IMR-90 (cell line): ENCODE results near the gene ZNF521. TPM values are rescaled to one million over a fixed set of nuclear protein-coding genes. Genes with fewer than 3 reads are reported as not detected.

Experiments
- ATAC-seq: fragments of 200-7000 bp; cut with Tn5 transposase; 2 replicates; pipeline ENCODE4 v1.9.1; 2020; ENCODE audit warnings: low read depth, mild to moderate bottlenecking, moderate library complexity
- BruUV-seq: library from RNA; stranded (reverse); fragments of 400-500 nt; replicated peaks from 2 replicates; lab custom pipeline; 2021; lab: Mats Ljungman, UMichigan
- CTCF ChIA-PET: fragments of 300-600 bp; formaldehyde crosslinking; extraction: SDS; loops from one replicate; lab custom pipeline; 2021; ENCODE audit warnings: antibody characterized with exemption; lab: Yijun Ruan, JAX
- POLR2A ChIA-PET: fragments of 300-600 bp; sonication (Branson Sonifier 250); formaldehyde crosslinking; loops from one replicate; lab custom pipeline; 2022; ENCODE audit warnings: antibody characterized with exemption; ENCODE audit not compliant: unreplicated experiment; lab: Charles Lee
- DNase-seq: peaks from one replicate; pipeline ENCODE4 v3.0.0; 2013
- H2AFZ ChIP-seq: replicated peaks from 2 replicates; pipeline ENCODE3; 2013; ENCODE audit warnings: low read length, mild to moderate bottlenecking; ENCODE audit not compliant: poor library complexity
- H2AK5ac ChIP-seq: 2 replicates; pipeline ENCODE4 v1.6.1; 2013; ENCODE audit warnings: low read depth, low read length, inconsistent platforms
- H2AK9ac ChIP-seq: replicated peaks from 2 replicates; pipeline ENCODE3; 2013; ENCODE audit warnings: mild to moderate bottlenecking, low read depth, low read length, moderate library complexity; ENCODE audit not compliant: poor library complexity
- H2BK120ac ChIP-seq: 2 replicates; pipeline ENCODE4 v1.6.1; 2013; ENCODE audit warnings: low read depth, low read length, inconsistent platforms
- H2BK15ac ChIP-seq: 3 replicates; pipeline ENCODE4 v1.6.1; 2013; ENCODE audit warnings: low read depth, low read length, inconsistent platforms
- H2BK20ac ChIP-seq: 2 replicates; pipeline ENCODE4 v1.6.1; 2013; ENCODE audit warnings: low read depth, mild to moderate bottlenecking, inconsistent platforms, low read length, moderate library complexity
- H2BK5ac ChIP-seq: 2 replicates; pipeline ENCODE4 v1.6.1; 2013; ENCODE audit warnings: mild to moderate bottlenecking, low read depth, low read length, inconsistent platforms; ENCODE audit not compliant: poor library complexity, severe bottlenecking
- H3K14ac ChIP-seq: replicated peaks from 2 replicates; pipeline ENCODE4 v1.6.1; 2013; ENCODE audit warnings: low read depth, low read length, inconsistent platforms
- H3K18ac ChIP-seq: 2 replicates; pipeline ENCODE4 v1.6.1; 2013; ENCODE audit warnings: low read depth, low read length, control low read depth
- H3K23ac ChIP-seq: 2 replicates; pipeline ENCODE4 v1.6.1; 2013; ENCODE audit warnings: low read depth, low read length, inconsistent platforms
- H3K27ac ChIP-seq: 2 replicates; pipeline ENCODE4 v1.5.1; 2013; ENCODE audit warnings: mild to moderate bottlenecking, control low read depth, low read length; ENCODE audit not compliant: insufficient read depth
- H3K27me3 ChIP-seq: 2 replicates; pipeline ENCODE4 v1.6.1; 2013; ENCODE audit warnings: low read length; ENCODE audit not compliant: control insufficient read depth, insufficient read depth
- H3K36me3 ChIP-seq: 2 replicates; pipeline ENCODE4 v1.6.1; 2013; ENCODE audit warnings: low read length, mixed read lengths; ENCODE audit not compliant: control insufficient read depth, insufficient read depth
- H3K4ac ChIP-seq: 2 replicates; pipeline ENCODE4 v1.6.1; 2013; ENCODE audit warnings: low read depth, low read length, inconsistent platforms
- H3K4me1 ChIP-seq: 2 replicates; pipeline ENCODE4 v1.6.1; 2013; ENCODE audit warnings: low read length, mixed read lengths; ENCODE audit not compliant: control insufficient read depth, insufficient read depth
- H3K4me2 ChIP-seq: 2 replicates; pipeline ENCODE4 v1.6.1; 2013; ENCODE audit warnings: low read depth, mild to moderate bottlenecking, control low read depth, low read length, moderate library complexity
- H3K4me3 ChIP-seq: 2 replicates; pipeline ENCODE4 v1.5.1; 2013; ENCODE audit warnings: low read depth, mild to moderate bottlenecking, control low read depth, low read length, moderate library complexity; ENCODE audit not compliant: insufficient read depth
- H3K56ac ChIP-seq: 2 replicates; pipeline ENCODE4 v1.6.1; 2013; ENCODE audit warnings: low read length, inconsistent platforms; ENCODE audit not compliant: insufficient read depth; ENCODE audit errors: extremely low read depth
- H3K79me1 ChIP-seq, 2 experiments: 2 replicates each; pipeline ENCODE4 v1.6.1; 2013; ENCODE audit warnings: low read length in 2 of 2, inconsistent platforms in 1 of 2, low read depth in 1 of 2
- H3K9ac ChIP-seq: 2 replicates; pipeline ENCODE4 v1.6.1; 2013; ENCODE audit warnings: low read depth, low read length, control low read depth
- H3K9me1 ChIP-seq: 2 replicates; pipeline ENCODE4 v1.6.1; 2013; ENCODE audit warnings: low read length, inconsistent platforms; ENCODE audit not compliant: insufficient read depth
- H3K9me3 ChIP-seq: 2 replicates; pipeline ENCODE4 v1.6.1; 2013; ENCODE audit warnings: low read length; ENCODE audit not compliant: control insufficient read depth, insufficient read depth
- H4K20me1 ChIP-seq: 2 replicates; pipeline ENCODE4 v1.6.1; 2013; ENCODE audit warnings: low read length, inconsistent platforms; ENCODE audit not compliant: insufficient read depth
- H4K5ac ChIP-seq: 2 replicates; pipeline ENCODE4 v1.6.1; 2013; ENCODE audit warnings: mild to moderate bottlenecking, low read depth, low read length, control low read depth
- H4K8ac ChIP-seq, 2 experiments: 2 replicates each; pipeline ENCODE4 v1.6.1; 2013; ENCODE audit warnings: low read depth in 2 of 2, low read length in 2 of 2, control low read depth in 1 of 2, inconsistent platforms in 1 of 2
- H4K91ac ChIP-seq: 2 replicates; pipeline ENCODE4 v1.6.1; 2013; ENCODE audit warnings: low read depth, low read length, inconsistent platforms; ENCODE audit not compliant: insufficient read depth
- BHLHE40 ChIP-seq: fragments of 150-350 bp; IDR thresholded peaks from 2 replicates; pipeline ENCODE4 v1.6.1; 2016; ENCODE audit warnings: mild to moderate bottlenecking, low read depth, low read length
- CEBPB ChIP-seq: IDR thresholded peaks from 2 replicates; pipeline ENCODE4 v1.6.1; 2012; ENCODE audit warnings: low read depth, low read length, improper control_type of control experiment
- CHD1 ChIP-seq: IDR thresholded peaks from 2 replicates; pipeline ENCODE4 v1.6.1; 2012; ENCODE audit warnings: low read depth, low read length, improper control_type of control experiment
- CTCF ChIP-seq: conservative IDR thresholded peaks from 2 replicates; pipeline ENCODE4 v1.5.1; 2012; ENCODE audit warnings: mild to moderate bottlenecking, low read depth, low read length, improper control_type of control experiment
- ELK1 ChIP-seq: fragments of 150-350 bp; IDR thresholded peaks from 2 replicates; pipeline ENCODE4 v1.6.1; 2016; ENCODE audit warnings: low read depth, mild to moderate bottlenecking, low read length, moderate library complexity, borderline replicate concordance
- FOS ChIP-seq: fragments of 150-350 bp; IDR thresholded peaks from 2 replicates; pipeline ENCODE4 v1.6.1; 2016; ENCODE audit warnings: low read depth, low read length
- MAFK ChIP-seq: IDR thresholded peaks from 2 replicates; pipeline ENCODE4 v1.6.1; 2012; ENCODE audit warnings: low read depth, low read length, improper control_type of control experiment
- MAZ ChIP-seq: IDR thresholded peaks from 2 replicates; pipeline ENCODE4 v1.6.1; 2012; ENCODE audit warnings: low read depth, mild to moderate bottlenecking, low read length, improper control_type of control experiment, moderate library complexity, borderline replicate concordance
- MXI1 ChIP-seq: IDR thresholded peaks from 2 replicates; pipeline ENCODE4 v1.6.1; 2012; ENCODE audit warnings: low read depth, mild to moderate bottlenecking, low read length, moderate library complexity, borderline replicate concordance
- POLR2A ChIP-seq: IDR thresholded peaks from 2 replicates; pipeline ENCODE4 v1.6.1; 2012; ENCODE audit warnings: mild to moderate bottlenecking, low read depth, low read length
- RAD21 ChIP-seq: IDR thresholded peaks from 2 replicates; pipeline ENCODE4 v1.6.1; 2012; ENCODE audit warnings: low read length, improper control_type of control experiment
- RCOR1 ChIP-seq: IDR thresholded peaks from 2 replicates; pipeline ENCODE4 v1.6.1; 2012; ENCODE audit warnings: mild to moderate bottlenecking, low read length, improper control_type of control experiment; ENCODE audit not compliant: insufficient replicate concordance
- RFX5 ChIP-seq: IDR thresholded peaks from 2 replicates; pipeline ENCODE4 v1.8.0; 2012; ENCODE audit warnings: low read depth, mild to moderate bottlenecking, low read length, moderate library complexity
- SMC3 ChIP-seq: fragments of 150-350 bp; IDR thresholded peaks from 2 replicates; pipeline ENCODE4 v1.6.1; 2016; ENCODE audit warnings: low read depth, mild to moderate bottlenecking, antibody characterized with exemption, low read length, moderate library complexity
- USF2 ChIP-seq: fragments of 150-350 bp; IDR thresholded peaks from 2 replicates; pipeline ENCODE4 v1.6.1; 2017; ENCODE audit warnings: mild to moderate bottlenecking, antibody characterized with exemption, low read length, low read depth
- WGBS, 2 experiments: methylation state at CpG; one replicate each; pipeline versions ENCODE4 v1.1.5 to v1.1.7; 2013; ENCODE audit warnings: missing lambda C conversion rate in 2 of 2; ENCODE audit not compliant: insufficient read length in 1 of 2; ENCODE audit errors: extremely low coverage in 2 of 2; 5-methylcytosine and 5-hydroxymethylcytosine counted together
- dilution Hi-C: fragments of 300-500 bp; cut with HindIII; formaldehyde crosslinking; loops from one replicate; pipeline ENCODE4 v1.14.3; 2018; ENCODE audit warnings: low sequenced_read_pairs; ENCODE audit not compliant: unreplicated experiment
- in situ Hi-C: fragments of 300-500 bp; cut with MboI; formaldehyde crosslinking; loops from 3 replicates; pipeline ENCODE4 v1.14.3; 2019; ENCODE audit warnings: low sequenced_read_pairs, inconsistent platforms, mixed read lengths
- intact Hi-C: fragments of 100-400 bp; cut with micrococcal nuclease; formaldehyde crosslinking; loops from 2 replicates; pipeline ENCODE4 v1.10.0; 2022
- polyA plus RNA-seq, 3 experiments: library from polyadenylated mRNA; depleted of rRNA; stranded (reverse); fragments of >200 nt; gene quantifications; 2 replicates each; pipeline ENCODE4 v1.2.3, GENCODE V29; 2012; ENCODE audit warnings: low replicate concordance in 1 of 3
- total RNA-seq: library from RNA; depleted of rRNA; stranded (reverse); fragments of >200 nt; gene quantifications from 2 replicates; pipeline ENCODE4 v1.2.3, GENCODE V29; 2012

ZNF521 gene
- total and polyA plus RNA-seq, 2 of the 4 experiments (the other 2 are of a cell fraction) = 21.5 to 59.3 TPM

GRCh38 chr18:25132786-25133496 is 219.0 kb downstream of the ZNF521 start:
- Histone ChIP-seq H3K27ac (no peak overlapping the region), H3K4ac (no peak overlapping the region), H3K14ac (no peak overlapping the region), H2AK5ac (no peak overlapping the region), H3K23ac (no peak overlapping the region), H3K36me3 (peaks cover 6% of the 10 kb centered on the region; the same call in 1 of the 2 replicates), H4K20me1 (no peaks in the 10 kb centered on the region), H4K8ac (no peak overlapping the region), H4K5ac (no peak overlapping the region), H2BK20ac (no peak overlapping the region), H2BK120ac (no peak overlapping the region), H2AFZ (no peak overlapping the region), H3K4me1 (peaks cover 4% of the 10 kb centered on the region; the same call in 1 of the 2 replicates), H3K18ac (no peak overlapping the region), H3K9me1 (peaks cover 13% of the 10 kb centered on the region; the same call in 1 of the 2 replicates), H3K27me3 (no peaks in the 10 kb centered on the region), H3K9me3 (no peaks in the 10 kb centered on the region), H3K9ac (no peak overlapping the region), H3K4me2 (no peak overlapping the region), H2BK5ac (no peak overlapping the region), H3K4me3 (no peak overlapping the region), H4K91ac (no peak overlapping the region), H2BK15ac (no peak overlapping the region), H3K79me1 (peaks cover 0 to 18% of the 10 kb centered on the region in 2 experiments; a peak in 2 of 4 replicates), H2AK9ac (no peak overlapping the region), H3K56ac (no peak overlapping the region)
- POLR2A ChIA-PET = no interaction called here
- intact Hi-C loops = no loop called here
- in situ Hi-C loops = no loop called here
- CTCF ChIA-PET = interaction anchor here (1.1 kb wide), 1 partner anchor 13 kb away, joined by 3 read pairs; no protein-coding TSS in a partner anchor
- no peak for ATAC-seq
- DNase-seq = no peak
- BruUV-seq = no TSS peak
- dilution Hi-C loops = no loop called here
- 80% methylated on average over 1 of the region's 10 CpGs; no CpG with 5 or more reads in 1 of the 2 experiments for WGBS, 2 experiments
- no peak for TF ChIP-seq CTCF
- no peak for TF ChIP-seq MAZ
- no peak for TF ChIP-seq RFX5
- no peak for TF ChIP-seq CHD1
- no peak for TF ChIP-seq RAD21
- TF ChIP-seq RCOR1 = no peak
- no peak for TF ChIP-seq BHLHE40
- no peak for TF ChIP-seq USF2
- no peak for TF ChIP-seq CEBPB
- TF ChIP-seq FOS = no peak
- no peak for TF ChIP-seq ELK1
- no peak for TF ChIP-seq MXI1
- TF ChIP-seq MAFK = no peak
- TF ChIP-seq POLR2A = no peak
- TF ChIP-seq SMC3 = no peak
